OCI-LY7 (cell line): ENCODE data around the gene FUT3.

Experiments used
- EZH2phosphoT487 ChIP-seq: fragments of 200-600 bp; sonication (generic); IDR thresholded peaks from 2 replicates; pipeline ENCODE4 v1.6.1; 2018; ENCODE audit warnings: low read depth, borderline replicate concordance, mild to moderate bottlenecking, mixed run types, antibody characterized with exemption, low read length, moderate library complexity, mixed read lengths
- TF ChIP-seq, protein P1 (sequence below): fragments of 200-600 bp; sonication (generic); conservative IDR thresholded peaks from 2 replicates; pipeline ENCODE4 v1.5.1; 2014; ENCODE audit warnings: mild to moderate bottlenecking, antibody characterized with exemption, low read length, moderate library complexity, mixed read lengths

- TF ChIP-seq, protein P1, sequence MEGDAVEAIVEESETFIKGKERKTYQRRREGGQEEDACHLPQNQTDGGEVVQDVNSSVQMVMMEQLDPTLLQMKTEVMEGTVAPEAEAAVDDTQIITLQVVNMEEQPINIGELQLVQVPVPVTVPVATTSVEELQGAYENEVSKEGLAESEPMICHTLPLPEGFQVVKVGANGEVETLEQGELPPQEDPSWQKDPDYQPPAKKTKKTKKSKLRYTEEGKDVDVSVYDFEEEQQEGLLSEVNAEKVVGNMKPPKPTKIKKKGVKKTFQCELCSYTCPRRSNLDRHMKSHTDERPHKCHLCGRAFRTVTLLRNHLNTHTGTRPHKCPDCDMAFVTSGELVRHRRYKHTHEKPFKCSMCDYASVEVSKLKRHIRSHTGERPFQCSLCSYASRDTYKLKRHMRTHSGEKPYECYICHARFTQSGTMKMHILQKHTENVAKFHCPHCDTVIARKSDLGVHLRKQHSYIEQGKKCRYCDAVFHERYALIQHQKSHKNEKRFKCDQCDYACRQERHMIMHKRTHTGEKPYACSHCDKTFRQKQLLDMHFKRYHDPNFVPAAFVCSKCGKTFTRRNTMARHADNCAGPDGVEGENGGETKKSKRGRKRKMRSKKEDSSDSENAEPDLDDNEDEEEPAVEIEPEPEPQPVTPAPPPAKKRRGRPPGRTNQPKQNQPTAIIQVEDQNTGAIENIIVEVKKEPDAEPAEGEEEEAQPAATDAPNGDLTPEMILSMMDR = no peak
- TF ChIP-seq EZH2phosphoT487 = no peak
These were observed 51.7 kb downstream of the FUT3 start for GRCh38 chr19:5799247-5800241.
